ENCODE data around the gene PRR5L. TPM values are rescaled to one million over a fixed set of nuclear protein-coding genes. Genes with fewer than 3 reads are reported as not detected.

The PRR5L gene
- polyA plus RNA-seq, 3 donors = 13.2 to 19.7 (median 16.2) TPM

- no peak for DNase-seq (ENCODE audit: extremely low read depth in 1 of 11, low read depth in 9 of 11, low spot score in 4 of 11)
Observed at GRCh38 chr11:36347384-36347906, 51.4 kb downstream of the PRR5L start.

GRCh38 chr11:36349351-36350136 lies 53.5 kb downstream of the PRR5L start:
- DNase-seq (ENCODE audit: extremely low read depth in 1 of 11, low read depth in 9 of 11, low spot score in 4 of 11) = no peak

GRCh38 chr11:36350137-36350513 lies 54.0 kb downstream of the PRR5L start:
- no peak for DNase-seq (ENCODE audit: extremely low read depth in 1 of 11, low read depth in 9 of 11, low spot score in 4 of 11)

- no peak for DNase-seq (ENCODE audit: extremely low read depth in 1 of 11, low read depth in 9 of 11, low spot score in 4 of 11)
Observed at GRCh38 chr11:36352922-36353321, 56.8 kb downstream of the PRR5L start.

GRCh38 chr11:36354221-36355003 lies 58.3 kb downstream of the PRR5L start:
- no peak for DNase-seq (ENCODE audit: extremely low read depth in 1 of 11, low read depth in 9 of 11, low spot score in 4 of 11)

- DNase-seq (ENCODE audit: extremely low read depth in 1 of 11, low read depth in 9 of 11, low spot score in 4 of 11) = no peak
Observed at GRCh38 chr11:36356201-36356600, 60.1 kb downstream of the PRR5L start.

- no peak for DNase-seq (ENCODE audit: extremely low read depth in 1 of 11, low read depth in 9 of 11, low spot score in 4 of 11)
Observed at GRCh38 chr11:36357831-36358230, 61.7 kb downstream of the PRR5L start.

- DNase-seq (ENCODE audit: extremely low read depth in 1 of 11, low read depth in 9 of 11, low spot score in 4 of 11) = no peak
Observed at GRCh38 chr11:36358436-36358835, 62.3 kb downstream of the PRR5L start.

GRCh38 chr11:36360318-36360717 lies 64.2 kb downstream of the PRR5L start:
- DNase-seq (ENCODE audit: extremely low read depth in 1 of 11, low read depth in 9 of 11, low spot score in 4 of 11) = no peak

- DNase-seq (ENCODE audit: extremely low read depth in 1 of 11, low read depth in 9 of 11, low spot score in 4 of 11) = no peak
Observed at GRCh38 chr11:36360826-36361415, 64.8 kb downstream of the PRR5L start.

- DNase-seq (ENCODE audit: extremely low read depth in 1 of 11, low read depth in 9 of 11, low spot score in 4 of 11) = no peak
Observed at GRCh38 chr11:36361472-36361871, 65.4 kb downstream of the PRR5L start.

GRCh38 chr11:36361901-36362391 lies 65.9 kb downstream of the PRR5L start:
- peak in 1 of 11 donors; percentile 20 for DNase-seq (ENCODE audit: extremely low read depth in 1 of 11, low read depth in 9 of 11, low spot score in 4 of 11)

- DNase-seq (ENCODE audit: extremely low read depth in 1 of 11, low read depth in 9 of 11, low spot score in 4 of 11) = no peak
Observed at GRCh38 chr11:36362902-36363301, 66.8 kb downstream of the PRR5L start.

GRCh38 chr11:36363361-36364268 lies 67.5 kb downstream of the PRR5L start:
- DNase-seq (ENCODE audit: extremely low read depth in 1 of 11, low read depth in 9 of 11, low spot score in 4 of 11) = peak in 1 of 11 donors; percentile 19

- no peak for DNase-seq (ENCODE audit: extremely low read depth in 1 of 11, low read depth in 9 of 11, low spot score in 4 of 11)
Observed at GRCh38 chr11:36364551-36365325, 68.7 kb downstream of the PRR5L start.

GRCh38 chr11:36365907-36366306 lies 69.8 kb downstream of the PRR5L start:
- DNase-seq (ENCODE audit: extremely low read depth in 1 of 11, low read depth in 9 of 11, low spot score in 4 of 11) = no peak

- DNase-seq (ENCODE audit: extremely low read depth in 1 of 11, low read depth in 9 of 11, low spot score in 4 of 11) = no peak
Observed at GRCh38 chr11:36367806-36368680, 72.0 kb downstream of the PRR5L start.
